ENCODE results near the gene ASB5. TPM values are rescaled to one million over a fixed set of nuclear protein-coding genes. Genes with fewer than 3 reads are reported as not detected.

Gene ASB5
- total and polyA plus RNA-seq, 2 of the 8 experiments (the other 6 are each of a cell fraction or from before 2014, with no cell fraction given), result 0.02 TPM; not detected in 1

DNA sequence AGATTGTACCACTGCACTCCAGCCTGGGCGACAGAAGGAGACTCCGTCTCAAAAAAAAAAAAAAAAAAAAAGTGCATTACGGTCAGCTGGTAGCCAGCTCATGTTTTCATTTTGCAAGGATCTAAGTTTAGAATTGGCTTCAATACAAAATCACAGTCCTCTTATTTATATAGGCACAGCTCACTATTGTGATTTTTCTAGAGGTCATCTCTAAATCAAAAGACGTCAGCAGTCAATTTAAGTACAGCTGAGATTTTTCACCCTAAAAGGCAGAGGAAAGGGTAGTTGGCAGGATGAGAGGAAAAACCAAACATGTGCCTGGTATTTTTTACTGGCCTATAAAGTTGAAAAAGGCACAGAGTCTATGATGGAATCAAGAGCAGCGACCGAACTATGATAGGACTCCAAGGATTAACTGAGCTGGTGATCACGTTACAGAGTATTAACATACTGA, 30.8 kb downstream of the ASB5 start (continued):
- TF ChIP-seq, protein P1, sequence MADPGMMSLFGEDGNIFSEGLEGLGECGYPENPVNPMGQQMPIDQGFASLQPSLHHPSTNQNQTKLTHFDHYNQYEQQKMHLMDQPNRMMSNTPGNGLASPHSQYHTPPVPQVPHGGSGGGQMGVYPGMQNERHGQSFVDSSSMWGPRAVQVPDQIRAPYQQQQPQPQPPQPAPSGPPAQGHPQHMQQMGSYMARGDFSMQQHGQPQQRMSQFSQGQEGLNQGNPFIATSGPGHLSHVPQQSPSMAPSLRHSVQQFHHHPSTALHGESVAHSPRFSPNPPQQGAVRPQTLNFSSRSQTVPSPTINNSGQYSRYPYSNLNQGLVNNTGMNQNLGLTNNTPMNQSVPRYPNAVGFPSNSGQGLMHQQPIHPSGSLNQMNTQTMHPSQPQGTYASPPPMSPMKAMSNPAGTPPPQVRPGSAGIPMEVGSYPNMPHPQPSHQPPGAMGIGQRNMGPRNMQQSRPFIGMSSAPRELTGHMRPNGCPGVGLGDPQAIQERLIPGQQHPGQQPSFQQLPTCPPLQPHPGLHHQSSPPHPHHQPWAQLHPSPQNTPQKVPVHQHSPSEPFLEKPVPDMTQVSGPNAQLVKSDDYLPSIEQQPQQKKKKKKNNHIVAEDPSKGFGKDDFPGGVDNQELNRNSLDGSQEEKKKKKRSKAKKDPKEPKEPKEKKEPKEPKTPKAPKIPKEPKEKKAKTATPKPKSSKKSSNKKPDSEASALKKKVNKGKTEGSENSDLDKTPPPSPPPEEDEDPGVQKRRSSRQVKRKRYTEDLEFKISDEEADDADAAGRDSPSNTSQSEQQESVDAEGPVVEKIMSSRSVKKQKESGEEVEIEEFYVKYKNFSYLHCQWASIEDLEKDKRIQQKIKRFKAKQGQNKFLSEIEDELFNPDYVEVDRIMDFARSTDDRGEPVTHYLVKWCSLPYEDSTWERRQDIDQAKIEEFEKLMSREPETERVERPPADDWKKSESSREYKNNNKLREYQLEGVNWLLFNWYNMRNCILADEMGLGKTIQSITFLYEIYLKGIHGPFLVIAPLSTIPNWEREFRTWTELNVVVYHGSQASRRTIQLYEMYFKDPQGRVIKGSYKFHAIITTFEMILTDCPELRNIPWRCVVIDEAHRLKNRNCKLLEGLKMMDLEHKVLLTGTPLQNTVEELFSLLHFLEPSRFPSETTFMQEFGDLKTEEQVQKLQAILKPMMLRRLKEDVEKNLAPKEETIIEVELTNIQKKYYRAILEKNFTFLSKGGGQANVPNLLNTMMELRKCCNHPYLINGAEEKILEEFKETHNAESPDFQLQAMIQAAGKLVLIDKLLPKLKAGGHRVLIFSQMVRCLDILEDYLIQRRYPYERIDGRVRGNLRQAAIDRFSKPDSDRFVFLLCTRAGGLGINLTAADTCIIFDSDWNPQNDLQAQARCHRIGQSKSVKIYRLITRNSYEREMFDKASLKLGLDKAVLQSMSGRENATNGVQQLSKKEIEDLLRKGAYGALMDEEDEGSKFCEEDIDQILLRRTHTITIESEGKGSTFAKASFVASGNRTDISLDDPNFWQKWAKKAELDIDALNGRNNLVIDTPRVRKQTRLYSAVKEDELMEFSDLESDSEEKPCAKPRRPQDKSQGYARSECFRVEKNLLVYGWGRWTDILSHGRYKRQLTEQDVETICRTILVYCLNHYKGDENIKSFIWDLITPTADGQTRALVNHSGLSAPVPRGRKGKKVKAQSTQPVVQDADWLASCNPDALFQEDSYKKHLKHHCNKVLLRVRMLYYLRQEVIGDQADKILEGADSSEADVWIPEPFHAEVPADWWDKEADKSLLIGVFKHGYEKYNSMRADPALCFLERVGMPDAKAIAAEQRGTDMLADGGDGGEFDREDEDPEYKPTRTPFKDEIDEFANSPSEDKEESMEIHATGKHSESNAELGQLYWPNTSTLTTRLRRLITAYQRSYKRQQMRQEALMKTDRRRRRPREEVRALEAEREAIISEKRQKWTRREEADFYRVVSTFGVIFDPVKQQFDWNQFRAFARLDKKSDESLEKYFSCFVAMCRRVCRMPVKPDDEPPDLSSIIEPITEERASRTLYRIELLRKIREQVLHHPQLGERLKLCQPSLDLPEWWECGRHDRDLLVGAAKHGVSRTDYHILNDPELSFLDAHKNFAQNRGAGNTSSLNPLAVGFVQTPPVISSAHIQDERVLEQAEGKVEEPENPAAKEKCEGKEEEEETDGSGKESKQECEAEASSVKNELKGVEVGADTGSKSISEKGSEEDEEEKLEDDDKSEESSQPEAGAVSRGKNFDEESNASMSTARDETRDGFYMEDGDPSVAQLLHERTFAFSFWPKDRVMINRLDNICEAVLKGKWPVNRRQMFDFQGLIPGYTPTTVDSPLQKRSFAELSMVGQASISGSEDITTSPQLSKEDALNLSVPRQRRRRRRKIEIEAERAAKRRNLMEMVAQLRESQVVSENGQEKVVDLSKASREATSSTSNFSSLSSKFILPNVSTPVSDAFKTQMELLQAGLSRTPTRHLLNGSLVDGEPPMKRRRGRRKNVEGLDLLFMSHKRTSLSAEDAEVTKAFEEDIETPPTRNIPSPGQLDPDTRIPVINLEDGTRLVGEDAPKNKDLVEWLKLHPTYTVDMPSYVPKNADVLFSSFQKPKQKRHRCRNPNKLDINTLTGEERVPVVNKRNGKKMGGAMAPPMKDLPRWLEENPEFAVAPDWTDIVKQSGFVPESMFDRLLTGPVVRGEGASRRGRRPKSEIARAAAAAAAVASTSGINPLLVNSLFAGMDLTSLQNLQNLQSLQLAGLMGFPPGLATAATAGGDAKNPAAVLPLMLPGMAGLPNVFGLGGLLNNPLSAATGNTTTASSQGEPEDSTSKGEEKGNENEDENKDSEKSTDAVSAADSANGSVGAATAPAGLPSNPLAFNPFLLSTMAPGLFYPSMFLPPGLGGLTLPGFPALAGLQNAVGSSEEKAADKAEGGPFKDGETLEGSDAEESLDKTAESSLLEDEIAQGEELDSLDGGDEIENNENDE (IDR thresholded peaks at IDR 0.05; ENCODE audit: insufficient replicate concordance, low read length), result no peak
- TF ChIP-seq, protein P2, sequence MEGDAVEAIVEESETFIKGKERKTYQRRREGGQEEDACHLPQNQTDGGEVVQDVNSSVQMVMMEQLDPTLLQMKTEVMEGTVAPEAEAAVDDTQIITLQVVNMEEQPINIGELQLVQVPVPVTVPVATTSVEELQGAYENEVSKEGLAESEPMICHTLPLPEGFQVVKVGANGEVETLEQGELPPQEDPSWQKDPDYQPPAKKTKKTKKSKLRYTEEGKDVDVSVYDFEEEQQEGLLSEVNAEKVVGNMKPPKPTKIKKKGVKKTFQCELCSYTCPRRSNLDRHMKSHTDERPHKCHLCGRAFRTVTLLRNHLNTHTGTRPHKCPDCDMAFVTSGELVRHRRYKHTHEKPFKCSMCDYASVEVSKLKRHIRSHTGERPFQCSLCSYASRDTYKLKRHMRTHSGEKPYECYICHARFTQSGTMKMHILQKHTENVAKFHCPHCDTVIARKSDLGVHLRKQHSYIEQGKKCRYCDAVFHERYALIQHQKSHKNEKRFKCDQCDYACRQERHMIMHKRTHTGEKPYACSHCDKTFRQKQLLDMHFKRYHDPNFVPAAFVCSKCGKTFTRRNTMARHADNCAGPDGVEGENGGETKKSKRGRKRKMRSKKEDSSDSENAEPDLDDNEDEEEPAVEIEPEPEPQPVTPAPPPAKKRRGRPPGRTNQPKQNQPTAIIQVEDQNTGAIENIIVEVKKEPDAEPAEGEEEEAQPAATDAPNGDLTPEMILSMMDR (IDR thresholded peaks at IDR 0.05; ENCODE audit: control extremely low read depth in 1 of 3, insufficient read depth in 1 of 3, low read depth in 1 of 3, low read length in 3 of 3), result no peak
- TF ChIP-seq, protein P3, sequence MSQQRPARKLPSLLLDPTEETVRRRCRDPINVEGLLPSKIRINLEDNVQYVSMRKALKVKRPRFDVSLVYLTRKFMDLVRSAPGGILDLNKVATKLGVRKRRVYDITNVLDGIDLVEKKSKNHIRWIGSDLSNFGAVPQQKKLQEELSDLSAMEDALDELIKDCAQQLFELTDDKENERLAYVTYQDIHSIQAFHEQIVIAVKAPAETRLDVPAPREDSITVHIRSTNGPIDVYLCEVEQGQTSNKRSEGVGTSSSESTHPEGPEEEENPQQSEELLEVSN (IDR thresholded peaks at IDR 0.05), result no peak

Measured in H1 (cell line).